Measurements from ENCODE around the gene MMP28.

MMP28 gene

DNA sequence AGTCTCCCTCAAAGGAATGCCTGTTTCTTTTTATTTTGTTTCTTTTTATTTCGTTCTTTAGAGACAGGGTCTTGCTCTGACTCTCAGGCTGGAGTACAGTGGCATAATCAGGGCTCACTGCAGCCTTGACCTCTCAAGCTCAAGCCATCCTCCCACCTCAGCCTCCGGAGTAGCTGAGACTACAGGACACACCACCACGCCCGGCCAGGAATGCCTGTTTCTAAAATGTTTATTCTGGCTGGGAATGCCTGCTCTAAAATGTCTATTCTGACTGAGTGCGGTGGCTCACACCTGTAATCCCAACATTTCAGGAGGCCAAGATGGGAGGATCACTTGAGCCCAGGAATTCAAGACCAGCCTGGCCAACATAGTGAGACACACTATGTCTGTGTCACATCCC, 2.5 kb upstream of the MMP28 start:
- DNase-seq = no peak

GRCh38 chr17:35797370-35797769, 1.9 kb upstream of the MMP28 start:
- no peak for DNase-seq

GRCh38 chr17:35796942-35797341, 1.5 kb upstream of the MMP28 start:
- DNase-seq = no peak

DNA sequence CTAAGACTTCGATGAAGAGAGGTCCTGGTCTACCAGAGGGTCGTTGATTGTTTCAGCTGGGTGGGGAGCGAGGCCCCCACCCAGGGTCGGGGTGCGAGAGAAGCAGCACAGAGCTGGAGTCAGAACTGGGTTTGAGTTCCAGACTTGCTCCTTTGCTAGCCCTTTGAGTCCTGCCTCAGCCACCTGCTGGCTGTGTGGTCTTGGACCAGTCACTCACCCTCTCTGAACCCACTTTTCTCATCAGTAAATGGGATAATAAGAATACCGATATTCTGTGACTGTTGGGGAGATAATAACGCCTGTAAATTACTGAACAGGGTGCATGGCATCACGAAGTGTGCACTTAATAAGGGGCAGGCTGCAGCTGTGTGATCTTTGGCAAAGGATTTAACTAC, 427 bp upstream of the MMP28 start:
- DNase-seq = no peak

GRCh38 chr17:35793257-35793656, 2.2 kb downstream of the MMP28 start:
- DNase-seq = no peak

- no peak for DNase-seq
These were observed 3.6 kb downstream of the MMP28 start for GRCh38 chr17:35791681-35792350.

DNA sequence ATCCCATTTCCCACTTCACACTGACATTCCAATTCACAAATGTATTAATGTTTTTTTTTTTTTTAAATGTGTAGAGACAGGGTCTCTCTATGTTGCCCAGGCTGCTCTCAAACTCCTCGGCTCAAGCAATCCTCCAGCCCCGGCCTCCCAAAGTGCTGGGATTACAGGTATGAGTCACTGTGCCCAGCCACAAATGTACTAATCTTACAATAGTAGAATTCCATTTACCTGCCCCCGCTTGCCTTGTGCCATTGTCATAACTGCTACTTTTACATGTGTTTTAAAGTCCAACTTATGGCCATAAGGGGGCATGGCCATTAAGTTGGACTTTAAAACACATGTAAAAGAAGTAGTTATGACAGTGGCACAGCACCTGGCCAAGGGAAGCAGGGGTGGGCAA, 4.6 kb downstream of the MMP28 start:
- DNase-seq = no peak

DNA sequence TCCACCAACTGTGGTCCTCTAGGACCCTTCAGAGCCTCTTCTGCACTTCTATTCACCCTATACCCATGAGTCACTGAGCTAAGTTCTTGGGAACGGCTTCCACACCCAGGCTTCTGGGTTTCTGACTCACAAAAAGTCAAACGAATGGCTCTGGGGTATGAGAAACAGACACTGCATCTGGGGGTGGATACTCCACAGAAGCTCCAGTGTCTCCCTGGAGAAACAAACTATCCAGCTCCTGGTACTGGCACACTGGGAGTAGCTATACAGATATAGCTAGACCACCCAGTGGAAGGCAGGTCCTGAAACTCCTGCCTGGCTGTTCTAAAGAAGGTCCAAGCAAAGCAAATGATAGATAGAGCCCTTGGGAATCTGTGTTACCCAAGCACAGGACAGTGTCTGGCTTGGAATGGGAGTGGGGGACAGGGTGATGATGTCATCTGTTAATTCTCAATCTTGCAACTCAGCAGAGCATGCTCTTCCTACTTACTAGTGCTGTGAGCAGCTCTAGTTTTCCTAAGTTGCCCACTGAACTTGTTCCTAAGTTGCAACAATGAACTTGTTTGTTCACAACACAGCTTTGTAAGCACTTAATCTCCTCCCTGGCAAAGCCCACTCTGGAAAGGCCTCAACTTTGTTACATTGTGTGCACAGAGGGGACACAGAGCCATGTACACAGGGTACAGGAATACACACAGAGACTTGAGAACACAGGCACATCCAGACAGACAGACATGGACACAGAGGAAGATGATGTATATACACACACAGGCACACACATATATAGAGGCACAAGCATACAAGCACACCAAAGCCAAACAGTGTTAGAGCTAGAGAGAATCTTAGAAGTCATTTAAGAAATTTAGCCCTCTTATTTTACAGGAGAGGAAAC, 6.7 kb downstream of the MMP28 start:
- no peak for DNase-seq

DNA sequence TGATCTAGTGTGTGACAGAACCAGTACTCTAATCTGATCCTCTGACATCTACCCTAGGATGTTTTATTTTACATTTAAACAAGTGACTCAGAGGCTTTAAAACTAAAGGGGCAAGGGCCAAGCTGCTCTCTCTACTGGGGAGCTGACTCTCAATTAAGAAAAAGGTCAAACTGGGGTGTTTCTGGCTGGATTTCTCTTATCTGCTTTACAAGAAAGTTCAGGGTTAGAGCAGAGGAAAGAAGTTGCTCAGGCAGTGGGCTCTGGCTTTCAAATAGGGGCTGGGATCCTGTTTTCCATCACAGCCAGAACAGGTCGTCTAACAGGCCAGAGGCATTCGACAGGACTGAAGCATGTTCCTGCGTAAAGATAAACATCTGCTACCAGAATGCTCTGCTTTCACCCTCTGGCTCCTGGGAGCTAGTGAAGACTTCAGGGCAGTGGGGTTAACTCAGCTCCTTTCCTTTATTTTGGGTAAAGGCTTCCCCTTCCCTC, 8.5 kb downstream of the MMP28 start:
- DNase-seq = no peak

GRCh38 chr17:35784895-35785294, 10.5 kb downstream of the MMP28 start:
- DNase-seq = no peak

- no peak for DNase-seq
These were observed 14.5 kb downstream of the MMP28 start for GRCh38 chr17:35780950-35781349.

DNA sequence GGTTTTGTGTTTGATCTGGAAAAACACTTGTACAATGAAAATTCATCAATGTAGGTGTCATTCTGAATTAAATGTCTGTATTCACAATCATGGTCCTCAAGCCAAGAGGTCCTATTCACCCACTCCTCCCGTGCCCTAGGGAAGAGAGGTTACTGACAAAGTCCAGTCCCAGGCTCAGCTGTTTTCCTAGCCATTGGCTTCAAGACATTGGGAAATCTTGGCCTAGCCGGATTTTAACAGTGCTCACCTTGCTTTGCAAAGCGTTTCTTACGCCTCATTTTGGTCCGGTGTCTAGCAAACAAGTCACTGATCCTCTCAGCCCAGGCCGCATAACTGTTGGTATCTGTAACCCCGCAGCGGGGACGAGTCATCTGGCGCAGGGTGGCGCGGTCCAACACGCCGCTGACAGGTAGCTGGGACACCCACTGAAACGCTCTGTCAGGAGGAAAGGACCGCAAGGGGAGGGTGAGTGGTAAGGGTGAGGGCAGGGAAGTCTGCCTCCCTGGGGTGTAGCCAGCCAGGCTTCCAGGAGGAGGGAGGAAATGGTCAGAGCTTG, 16.7 kb downstream of the MMP28 start:
- DNase-seq = no peak

DNA sequence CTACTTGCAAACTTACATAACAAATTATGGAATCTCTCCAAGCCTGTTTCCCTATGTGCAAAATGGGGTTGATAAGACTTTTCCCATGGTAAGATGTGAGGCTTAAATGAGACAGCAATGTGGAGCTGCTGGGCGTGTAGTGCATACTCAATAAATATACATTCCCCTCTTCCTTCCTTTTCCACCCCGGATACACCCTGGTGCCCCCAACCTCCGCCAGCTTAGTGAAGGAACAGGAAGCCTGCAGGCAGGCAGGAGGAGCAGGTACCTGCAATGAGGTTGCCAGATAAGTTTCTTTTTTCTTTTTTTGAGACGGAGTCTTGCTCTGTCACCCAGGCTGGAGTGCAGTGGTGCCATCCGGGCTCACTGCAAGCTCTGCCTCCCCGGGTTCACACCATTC, 19.9 kb downstream of the MMP28 start:
- DNase-seq = no peak

GRCh38 chr17:35775039-35775438, 20.4 kb downstream of the MMP28 start:
- DNase-seq = no peak

GRCh38 chr17:35774499-35774898, 20.9 kb downstream of the MMP28 start:
- no peak for DNase-seq

DNA sequence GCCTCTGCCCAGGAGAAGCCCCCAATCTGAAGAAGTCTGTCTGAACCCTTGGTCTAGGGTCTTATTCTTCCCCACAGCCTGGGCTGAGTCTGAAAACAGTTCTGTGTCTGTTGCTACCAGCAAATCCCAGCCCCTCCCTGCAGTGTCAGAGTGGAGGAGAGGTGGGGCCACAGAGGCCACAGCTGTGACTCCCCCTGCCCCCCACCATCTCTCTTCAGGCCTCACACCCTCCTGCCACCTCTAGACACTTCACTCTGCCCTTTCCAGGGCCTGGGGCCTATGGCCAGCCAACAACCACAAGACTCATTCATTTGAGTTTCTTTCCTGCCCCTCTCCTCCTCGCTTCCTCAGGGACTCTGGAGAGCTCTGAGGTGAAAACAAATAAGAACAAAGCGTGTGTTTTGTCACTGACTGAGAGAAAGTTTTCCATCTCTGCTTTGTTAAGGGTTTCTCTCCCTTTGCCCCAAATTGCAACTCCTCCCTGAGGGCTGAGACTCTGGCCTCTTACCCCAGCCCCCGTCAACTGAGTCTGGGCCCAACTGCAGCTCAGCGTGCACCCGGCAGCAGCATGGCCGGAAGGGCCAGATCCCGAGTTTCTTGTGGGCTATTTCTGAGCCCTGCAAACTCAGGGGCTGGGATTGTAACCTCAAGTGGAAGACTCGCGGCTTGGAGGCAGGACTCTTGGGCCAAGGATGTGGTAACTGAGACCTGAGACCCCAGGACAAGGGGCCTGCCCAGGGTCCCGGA, 21.6 kb downstream of the MMP28 start:
- DNase-seq = no peak

DNA sequence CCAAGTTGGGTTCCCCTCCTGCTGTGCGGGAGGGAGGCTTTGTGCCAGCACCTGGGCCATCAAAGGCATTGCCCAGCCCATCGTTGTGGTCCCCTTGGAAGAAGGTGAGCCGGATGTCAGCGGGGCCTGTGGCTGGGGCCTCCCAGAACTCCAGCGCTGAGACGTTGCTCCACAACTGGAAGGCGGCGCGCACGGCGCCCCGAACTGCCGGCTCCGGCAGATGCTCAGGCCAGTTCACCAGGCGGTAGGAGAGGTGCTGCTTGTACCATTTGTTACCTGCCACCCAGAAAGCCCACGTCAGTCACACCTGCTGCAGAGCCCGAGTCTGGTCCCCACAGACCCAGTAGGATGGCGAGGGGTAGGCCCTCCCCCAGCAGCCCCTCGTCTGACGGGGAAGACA, 22.3 kb downstream of the MMP28 start:
- no peak for DNase-seq

DNA sequence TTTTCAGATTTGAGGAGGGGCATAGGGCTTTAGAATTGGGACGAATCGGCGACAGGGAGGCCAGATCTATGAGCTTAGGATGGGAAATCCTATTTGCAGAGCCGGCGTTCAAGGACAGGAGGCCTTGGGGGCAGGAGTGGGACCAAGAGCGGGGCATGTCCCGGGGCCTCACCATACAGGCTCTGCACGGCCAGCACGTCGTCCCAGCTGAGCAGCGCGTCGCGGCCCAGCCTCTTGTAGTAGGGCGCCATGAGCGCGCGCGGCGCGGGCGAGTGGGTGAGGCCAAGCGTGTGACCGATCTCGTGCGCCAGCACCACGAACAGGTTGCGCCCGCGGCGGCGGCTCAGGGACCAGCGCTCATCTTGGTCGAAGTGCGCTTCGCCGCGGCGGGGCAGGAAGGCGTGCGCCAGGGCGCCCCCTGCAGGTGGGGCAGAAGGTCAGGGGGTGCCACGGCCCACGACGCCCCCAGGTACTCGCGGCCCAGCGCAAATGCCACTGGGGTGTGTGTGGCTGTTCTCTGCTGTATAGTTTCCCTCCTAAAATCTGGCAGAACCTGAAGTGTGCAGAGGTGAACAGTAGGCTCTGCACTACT, 25.4 kb downstream of the MMP28 start:
- no peak for DNase-seq

- no peak for DNase-seq
These were observed 26.6 kb downstream of the MMP28 start for GRCh38 chr17:35768797-35769196.

DNA sequence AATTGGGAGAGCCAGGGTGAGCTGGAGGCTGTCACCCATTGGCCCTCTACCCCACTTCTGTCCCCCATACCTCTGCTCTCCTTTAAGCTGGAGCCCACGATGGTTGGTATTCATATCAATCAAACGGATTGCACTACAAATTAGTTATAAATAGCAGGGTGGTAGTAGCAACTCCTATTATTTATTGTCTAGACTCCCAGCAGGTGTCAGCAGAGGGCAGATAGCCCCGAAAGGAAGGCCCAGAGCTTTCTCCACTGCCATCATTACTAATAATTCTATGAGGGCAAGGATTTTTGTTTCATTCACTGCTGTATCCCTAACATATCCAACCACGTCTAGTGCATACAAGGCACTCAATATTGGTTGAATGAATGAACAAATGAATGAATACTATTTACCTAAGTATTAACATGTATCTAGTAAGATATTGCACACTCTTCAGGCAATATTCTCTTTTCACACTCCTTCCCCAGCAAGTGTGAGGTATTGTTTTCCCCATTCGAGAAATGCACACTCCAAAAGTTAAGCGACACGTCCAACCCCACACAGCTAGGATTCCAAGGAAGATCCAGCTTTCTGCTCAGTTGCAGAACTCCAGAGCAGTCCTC, 28.4 kb downstream of the MMP28 start:
- peak in 3 of 6 experiments; percentile 5 to 27 (median 7) for DNase-seq

DNA sequence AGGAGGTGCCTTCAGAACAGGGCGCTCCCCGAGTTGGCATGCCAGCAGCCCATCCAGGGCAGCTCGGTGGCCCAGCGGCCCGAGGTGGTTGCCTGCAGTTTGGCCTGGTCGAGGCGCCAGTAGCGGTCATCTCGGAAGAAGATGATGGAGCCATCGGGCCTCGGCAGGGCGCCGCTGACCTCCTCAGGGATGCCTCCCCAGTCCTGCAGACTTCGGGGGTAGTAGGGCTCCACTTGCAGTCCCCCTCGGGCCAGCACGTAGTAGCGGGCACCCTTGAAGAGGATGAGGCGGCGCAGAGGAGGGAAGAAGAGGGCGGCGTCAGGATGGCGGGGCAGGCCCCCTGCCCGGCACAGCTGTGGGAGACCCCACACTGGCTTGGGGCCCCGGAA, 29.0 kb downstream of the MMP28 start:
- DNase-seq = no peak

GRCh38 chr17:35765756-35766488, 29.5 kb downstream of the MMP28 start:
- DNase-seq = no peak
